HG03565 (cell line): Measurements from ENCODE around the gene OR2B6.

Experiments
- ATAC-seq: cut with Tn5 transposase; IDR thresholded peaks from one replicate; pipeline ENCODE4 v1.9.1; 2021; ENCODE audit warnings: mild to moderate bottlenecking, moderate library complexity; ENCODE audit not compliant: unreplicated experiment

The OR2B6 gene

GRCh38 chr6:27994616-27995015, 37.6 kb downstream of the OR2B6 start:
- no peak for ATAC-seq

- ATAC-seq, result no peak
Measured at GRCh38 chr6:28000351-28001045, 43.5 kb downstream of the OR2B6 start.

- no peak for ATAC-seq
Measured at GRCh38 chr6:28001351-28001750, 44.3 kb downstream of the OR2B6 start.

- no peak for ATAC-seq
Measured at GRCh38 chr6:28001751-28002150, 44.7 kb downstream of the OR2B6 start.

GRCh38 chr6:28002161-28002560, 45.1 kb downstream of the OR2B6 start:
- no peak for ATAC-seq

- no peak for ATAC-seq
Measured at GRCh38 chr6:28003059-28003458, 46.0 kb downstream of the OR2B6 start.

GRCh38 chr6:28003661-28004060, 46.6 kb downstream of the OR2B6 start:
- ATAC-seq, result no peak

GRCh38 chr6:28004350-28005151, 47.5 kb downstream of the OR2B6 start:
- ATAC-seq, result no peak

- no peak for ATAC-seq
Measured at GRCh38 chr6:28005152-28005890, 48.3 kb downstream of the OR2B6 start.

- ATAC-seq, result no peak
Measured at GRCh38 chr6:28005975-28006374, 48.9 kb downstream of the OR2B6 start.
